ENCODE data around the gene ARHGAP22. TPM values are rescaled to one million over a fixed set of nuclear protein-coding genes. Genes with fewer than 3 reads are reported as not detected.

ARHGAP22 gene
- total and polyA plus RNA-seq, 2 experiments from 2014 or later = 4.8 to 10.7 TPM

DNA sequence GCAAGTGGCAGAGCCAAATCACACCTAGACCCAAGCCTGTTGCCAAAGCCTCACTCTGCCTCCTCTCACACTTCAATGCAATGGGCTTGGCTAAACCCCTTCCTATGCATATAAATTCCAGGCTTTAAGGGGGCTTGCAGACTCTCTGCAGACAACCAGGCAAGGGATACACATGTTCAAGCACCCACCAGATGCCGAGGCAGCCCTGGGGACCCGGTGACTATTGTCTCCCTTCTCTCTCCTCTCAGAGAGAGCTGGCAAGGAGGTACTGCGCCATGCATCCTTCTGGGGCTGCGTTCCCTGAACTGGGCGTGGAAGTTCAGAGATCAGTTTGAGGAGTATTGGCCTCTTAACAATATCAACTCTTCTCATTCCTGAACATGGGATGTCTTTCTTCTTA, 131.2 kb downstream of the ARHGAP22 start (continued):
- no peak for TF ChIP-seq EZH2 (IDR thresholded peaks at IDR 0.05; ENCODE audit: low read depth, unreplicated experiment)
- no peak for TF ChIP-seq ZNF331 (CRISPR knock-in tag; IDR thresholded peaks at IDR 0.05; ENCODE audit: low read depth)
- TF ChIP-seq EZH2phosphoT487 (IDR thresholded peaks at IDR 0.05; ENCODE audit: unreplicated experiment) = no peak
- TF ChIP-seq, protein P1, sequence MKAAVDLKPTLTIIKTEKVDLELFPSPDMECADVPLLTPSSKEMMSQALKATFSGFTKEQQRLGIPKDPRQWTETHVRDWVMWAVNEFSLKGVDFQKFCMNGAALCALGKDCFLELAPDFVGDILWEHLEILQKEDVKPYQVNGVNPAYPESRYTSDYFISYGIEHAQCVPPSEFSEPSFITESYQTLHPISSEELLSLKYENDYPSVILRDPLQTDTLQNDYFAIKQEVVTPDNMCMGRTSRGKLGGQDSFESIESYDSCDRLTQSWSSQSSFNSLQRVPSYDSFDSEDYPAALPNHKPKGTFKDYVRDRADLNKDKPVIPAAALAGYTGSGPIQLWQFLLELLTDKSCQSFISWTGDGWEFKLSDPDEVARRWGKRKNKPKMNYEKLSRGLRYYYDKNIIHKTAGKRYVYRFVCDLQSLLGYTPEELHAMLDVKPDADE (IDR thresholded peaks at IDR 0.05) = no peak
- no peak for TF ChIP-seq JUNB (IDR thresholded peaks at IDR 0.05; ENCODE audit: unreplicated experiment)
- TF ChIP-seq, protein P2, sequence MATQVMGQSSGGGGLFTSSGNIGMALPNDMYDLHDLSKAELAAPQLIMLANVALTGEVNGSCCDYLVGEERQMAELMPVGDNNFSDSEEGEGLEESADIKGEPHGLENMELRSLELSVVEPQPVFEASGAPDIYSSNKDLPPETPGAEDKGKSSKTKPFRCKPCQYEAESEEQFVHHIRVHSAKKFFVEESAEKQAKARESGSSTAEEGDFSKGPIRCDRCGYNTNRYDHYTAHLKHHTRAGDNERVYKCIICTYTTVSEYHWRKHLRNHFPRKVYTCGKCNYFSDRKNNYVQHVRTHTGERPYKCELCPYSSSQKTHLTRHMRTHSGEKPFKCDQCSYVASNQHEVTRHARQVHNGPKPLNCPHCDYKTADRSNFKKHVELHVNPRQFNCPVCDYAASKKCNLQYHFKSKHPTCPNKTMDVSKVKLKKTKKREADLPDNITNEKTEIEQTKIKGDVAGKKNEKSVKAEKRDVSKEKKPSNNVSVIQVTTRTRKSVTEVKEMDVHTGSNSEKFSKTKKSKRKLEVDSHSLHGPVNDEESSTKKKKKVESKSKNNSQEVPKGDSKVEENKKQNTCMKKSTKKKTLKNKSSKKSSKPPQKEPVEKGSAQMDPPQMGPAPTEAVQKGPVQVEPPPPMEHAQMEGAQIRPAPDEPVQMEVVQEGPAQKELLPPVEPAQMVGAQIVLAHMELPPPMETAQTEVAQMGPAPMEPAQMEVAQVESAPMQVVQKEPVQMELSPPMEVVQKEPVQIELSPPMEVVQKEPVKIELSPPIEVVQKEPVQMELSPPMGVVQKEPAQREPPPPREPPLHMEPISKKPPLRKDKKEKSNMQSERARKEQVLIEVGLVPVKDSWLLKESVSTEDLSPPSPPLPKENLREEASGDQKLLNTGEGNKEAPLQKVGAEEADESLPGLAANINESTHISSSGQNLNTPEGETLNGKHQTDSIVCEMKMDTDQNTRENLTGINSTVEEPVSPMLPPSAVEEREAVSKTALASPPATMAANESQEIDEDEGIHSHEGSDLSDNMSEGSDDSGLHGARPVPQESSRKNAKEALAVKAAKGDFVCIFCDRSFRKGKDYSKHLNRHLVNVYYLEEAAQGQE (IDR thresholded peaks at IDR 0.05; ENCODE audit: unreplicated experiment) = no peak

DNA sequence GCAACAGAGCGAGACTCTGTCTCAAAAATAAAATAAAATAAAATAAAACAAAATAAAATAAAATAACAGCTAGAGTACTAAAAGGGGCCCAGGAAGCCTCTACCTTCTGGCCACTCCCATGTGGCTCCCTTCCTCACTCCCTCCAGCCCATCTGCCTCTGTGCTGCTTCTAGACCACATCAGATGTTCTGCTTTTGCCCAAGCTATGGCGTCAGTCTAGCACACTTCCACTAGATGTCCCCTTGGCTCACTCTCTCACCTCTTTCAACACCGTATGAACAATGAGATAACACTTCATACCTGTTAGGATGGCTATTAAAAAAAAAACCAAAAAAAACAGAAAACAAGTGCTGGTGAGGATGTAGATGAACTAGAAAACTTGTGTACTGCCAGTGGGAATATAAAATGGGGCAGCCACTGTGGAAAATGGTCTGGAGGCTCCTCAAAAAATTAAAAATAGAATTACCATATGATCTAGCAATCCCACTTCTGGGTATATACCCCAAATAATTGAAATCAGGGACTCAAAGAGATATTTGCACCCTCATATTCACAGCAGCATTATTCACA, 132.3 kb downstream of the ARHGAP22 start:
- Histone ChIP-seq H3K4me3 (no peak overlapping the region), H3K4me2 (no peak overlapping the region), H3K27me3 (ENCODE audit: insufficient read depth) (no peaks in the 10 kb centered on the region), H3K9me2 (ENCODE audit: insufficient read depth) (no peaks in the 10 kb centered on the region), H2AFZ (no peak overlapping the region), H3K27ac (ENCODE audit: low read depth) (no peak overlapping the region), H3K4me1 (ENCODE audit: insufficient read depth) (peaks cover 17% of the 10 kb centered on the region), H3K36me3 (ENCODE audit: insufficient read depth) (no peaks in the 10 kb centered on the region), H3K79me2 (replicated peaks; ENCODE audit: insufficient read depth) (no peaks in the 10 kb centered on the region), H3F3A (replicated peaks; ENCODE audit: low read depth) (no peaks in the 10 kb centered on the region), H4K20me1 (replicated peaks; ENCODE audit: insufficient read depth) (no peaks in the 10 kb centered on the region; the same call in 1 of the 2 replicates)
- no peak for ATAC-seq
- H3K4me3 Mint-ChIP-seq = no peak overlapping the region
- H3K27me3 Mint-ChIP-seq (ENCODE audit: insufficient read depth, low read depth, poor library complexity) = peaks cover 9% of the 10 kb centered on the region
- peaks cover 27% of the 10 kb centered on the region for H3K4me1 Mint-ChIP-seq
- H3K27ac Mint-ChIP-seq = no peak overlapping the region
- H3K36me3 Mint-ChIP-seq (ENCODE audit: low read depth) = peaks cover 9% of the 10 kb centered on the region; the same call in 2 of the 3 replicates
- peaks cover 4% of the 10 kb centered on the region; the same call in 1 of the 3 replicates for H3K9me3 Mint-ChIP-seq
- no peak for DNase-seq (ENCODE audit: low spot score)
- TF ChIP-seq, protein P3, sequence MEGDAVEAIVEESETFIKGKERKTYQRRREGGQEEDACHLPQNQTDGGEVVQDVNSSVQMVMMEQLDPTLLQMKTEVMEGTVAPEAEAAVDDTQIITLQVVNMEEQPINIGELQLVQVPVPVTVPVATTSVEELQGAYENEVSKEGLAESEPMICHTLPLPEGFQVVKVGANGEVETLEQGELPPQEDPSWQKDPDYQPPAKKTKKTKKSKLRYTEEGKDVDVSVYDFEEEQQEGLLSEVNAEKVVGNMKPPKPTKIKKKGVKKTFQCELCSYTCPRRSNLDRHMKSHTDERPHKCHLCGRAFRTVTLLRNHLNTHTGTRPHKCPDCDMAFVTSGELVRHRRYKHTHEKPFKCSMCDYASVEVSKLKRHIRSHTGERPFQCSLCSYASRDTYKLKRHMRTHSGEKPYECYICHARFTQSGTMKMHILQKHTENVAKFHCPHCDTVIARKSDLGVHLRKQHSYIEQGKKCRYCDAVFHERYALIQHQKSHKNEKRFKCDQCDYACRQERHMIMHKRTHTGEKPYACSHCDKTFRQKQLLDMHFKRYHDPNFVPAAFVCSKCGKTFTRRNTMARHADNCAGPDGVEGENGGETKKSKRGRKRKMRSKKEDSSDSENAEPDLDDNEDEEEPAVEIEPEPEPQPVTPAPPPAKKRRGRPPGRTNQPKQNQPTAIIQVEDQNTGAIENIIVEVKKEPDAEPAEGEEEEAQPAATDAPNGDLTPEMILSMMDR (conservative IDR thresholded peaks at IDR 0.05; ENCODE audit: low read depth in 2 of 2) = no peak
- TF ChIP-seq ZNF331 (CRISPR knock-in tag; IDR thresholded peaks at IDR 0.05; ENCODE audit: low read depth) = no peak
- TF ChIP-seq JUNB (IDR thresholded peaks at IDR 0.05; ENCODE audit: unreplicated experiment) = no peak
- TF ChIP-seq, protein P2 (IDR thresholded peaks at IDR 0.05; ENCODE audit: unreplicated experiment) = no peak
- TF ChIP-seq POLR2AphosphoS5 (IDR thresholded peaks at IDR 0.05; ENCODE audit: low read depth) = no peak
- no peak for TF ChIP-seq EZH2phosphoT487 (IDR thresholded peaks at IDR 0.05; ENCODE audit: unreplicated experiment)
- TF ChIP-seq, protein P1 (IDR thresholded peaks at IDR 0.05) = no peak
- TF ChIP-seq STAT1 (IDR thresholded peaks at IDR 0.05; ENCODE audit: unreplicated experiment) = no peak
- TF ChIP-seq EZH2 (IDR thresholded peaks at IDR 0.05; ENCODE audit: low read depth, unreplicated experiment) = no peak
- TF ChIP-seq ZNF114 (CRISPR knock-in tag; IDR thresholded peaks at IDR 0.05) = no peak
- no peak for TF ChIP-seq NANOG (IDR thresholded peaks at IDR 0.05; ENCODE audit: borderline replicate concordance)

Measured in GM23338 (cell line).